Kidney (tissue), 14 donors: ENCODE measurements around the gene GRID1. TPM values are rescaled to one million over a fixed set of nuclear protein-coding genes. Genes with fewer than 3 reads are reported as not detected.

Experiments
- DNase-seq, 5 donors: peaks; one replicate each; pipeline ENCODE4 v3.0.0-alpha.2; 2013 to 2020
- FAIRE-seq: peaks from 2 replicates; lab custom pipeline; 2012; peaks lifted over from hg19 to GRCh38; lab: Jason Lieb, UNC
- H3K27ac ChIP-seq, 2 donors: one replicate each; pipeline ENCODE4 v1.7.0; 2013; ENCODE audit warnings: low read depth in 2 of 2, low read length in 2 of 2, inconsistent platforms in 1 of 2
- H3K27me3 ChIP-seq: one replicate; pipeline ENCODE4 v1.7.1; 2013; ENCODE audit warnings: low read length, inconsistent platforms; ENCODE audit not compliant: control insufficient read depth, insufficient read depth
- H3K36me3 ChIP-seq, 3 donors: one replicate each; pipeline versions ENCODE4 v1.7.0 to v1.7.1; 2013; ENCODE audit warnings: low read length in 3 of 3, control low read depth in 1 of 3, inconsistent platforms in 1 of 3; ENCODE audit not compliant: insufficient read depth in 3 of 3, control insufficient read depth in 2 of 3
- H3K4me1 ChIP-seq, 3 donors: one replicate each; pipeline versions ENCODE4 v1.7.0 to v1.7.1; 2013; ENCODE audit warnings: low read length in 3 of 3, inconsistent platforms in 1 of 3, low read depth in 1 of 3; ENCODE audit not compliant: control insufficient read depth in 2 of 3, insufficient read depth in 2 of 3
- H3K4me3 ChIP-seq, 3 donors: one replicate each; pipeline versions ENCODE4 v1.7.0 to v1.8.1; 2013; ENCODE audit warnings: low read length in 3 of 3, control low read depth in 1 of 3, inconsistent platforms in 1 of 3
- H3K9ac ChIP-seq, 3 donors: one replicate each; pipeline versions ENCODE4 v1.7.0 to v1.7.1; 2013; ENCODE audit warnings: low read length in 3 of 3, control low read depth in 1 of 3, inconsistent platforms in 1 of 3
- H3K9me3 ChIP-seq, 3 donors: one replicate each; pipeline versions ENCODE4 v1.7.0 to v1.7.1; 2013; ENCODE audit warnings: low read length in 3 of 3, control low read depth in 1 of 3, inconsistent platforms in 1 of 3; ENCODE audit not compliant: control insufficient read depth in 2 of 3, insufficient read depth in 1 of 3
- intact Hi-C: fragments of 100-400 bp; cut with DNase I; formaldehyde crosslinking; loops from one replicate; pipeline ENCODE4 v1.11.1; 2022
- polyA plus RNA-seq: library from polyadenylated mRNA; stranded (reverse); fragments of 350-450 nt; fragmentation: Illumina TruSeq; extraction: RNeasy Lipid Tissue Mini Kit (QIAGEN cat#74804); gene quantifications from one replicate; pipeline ENCODE4 v1.2.3, GENCODE V29; 2014; ENCODE audit warnings: low read depth, low replicate concordance; ENCODE audit not compliant: insufficient read depth
- total RNA-seq: library from RNA; stranded (reverse); fragmentation: NEBNext Ultra II Directional; extraction: Animal tissue kit (Norgen Biotek cat#: 25700); gene quantifications from one replicate; pipeline ENCODE4 v1.2.1, GENCODE V29; 2021
- TF ChIP-seq, protein P1 (sequence below): IDR thresholded peaks from 3 replicates; pipeline ENCODE4 v1.5.1; 2012; ENCODE audit warnings: mild to moderate bottlenecking, moderate library complexity, borderline replicate concordance; ENCODE audit not compliant: insufficient read depth; ENCODE audit errors: extremely low read depth
- donor health status: control.
- donor health status: control.
- donor health status: control.
- donor health status: control.
- donor health status: control.
- donor health status: DM: yes; HTN: yes; CAD: no.
- donor health status: Normal renal cell carcinoma (clear cell type).

GRID1 gene
- total and polyA plus RNA-seq, 2 donors from 2014 or later, result 0.37 to 1.4 TPM

DNA sequence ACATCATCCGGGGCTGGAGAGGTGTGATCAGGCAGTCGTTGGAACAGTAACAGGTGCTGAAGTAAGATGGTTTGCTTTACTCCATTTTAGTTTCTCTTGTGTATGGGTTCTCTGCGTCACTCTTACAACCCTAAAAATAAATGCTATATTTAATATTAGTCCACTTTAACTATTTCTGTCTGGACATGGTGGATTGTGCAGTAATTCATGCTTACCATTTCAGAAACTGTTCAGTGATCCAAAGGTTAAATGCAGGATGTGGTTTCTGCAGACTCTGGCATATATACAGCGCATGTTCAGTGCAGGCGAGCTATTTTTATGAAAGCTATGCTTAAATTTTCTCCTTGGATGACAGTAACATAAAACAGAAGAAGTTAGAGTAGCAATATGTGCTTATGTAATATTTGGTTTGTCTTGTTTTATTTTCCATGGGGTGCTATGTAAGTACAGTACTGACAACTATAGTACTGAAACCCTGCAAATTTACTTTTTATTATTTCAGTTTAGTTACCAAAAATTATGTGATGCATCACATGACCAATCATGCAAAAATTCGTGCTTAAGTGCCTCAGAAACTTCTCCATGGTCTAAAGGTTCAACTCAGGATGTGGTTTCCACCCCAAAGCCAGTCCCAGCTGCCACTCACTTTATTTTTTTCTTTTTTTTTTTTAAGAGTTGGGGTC lies 46.6 kb upstream of the GRID1 start:
- DNase-seq, result peak in 1 of 5 donors; percentile 58
- Histone ChIP-seq H3K9ac (no peak overlapping the region), H3K4me3 (no peak overlapping the region), H3K36me3 (no peaks in the 10 kb centered on the region), H3K27me3 (no peaks in the 10 kb centered on the region), H3K27ac (no peak overlapping the region), H3K9me3 (peaks cover 0 to 5% (median 3%) of the 10 kb centered on the region in 3 donors), H3K4me1 (peaks cover 0 to 13% (median 7%) of the 10 kb centered on the region in 3 donors)
- FAIRE-seq, result no peak
- TF ChIP-seq, protein P1, sequence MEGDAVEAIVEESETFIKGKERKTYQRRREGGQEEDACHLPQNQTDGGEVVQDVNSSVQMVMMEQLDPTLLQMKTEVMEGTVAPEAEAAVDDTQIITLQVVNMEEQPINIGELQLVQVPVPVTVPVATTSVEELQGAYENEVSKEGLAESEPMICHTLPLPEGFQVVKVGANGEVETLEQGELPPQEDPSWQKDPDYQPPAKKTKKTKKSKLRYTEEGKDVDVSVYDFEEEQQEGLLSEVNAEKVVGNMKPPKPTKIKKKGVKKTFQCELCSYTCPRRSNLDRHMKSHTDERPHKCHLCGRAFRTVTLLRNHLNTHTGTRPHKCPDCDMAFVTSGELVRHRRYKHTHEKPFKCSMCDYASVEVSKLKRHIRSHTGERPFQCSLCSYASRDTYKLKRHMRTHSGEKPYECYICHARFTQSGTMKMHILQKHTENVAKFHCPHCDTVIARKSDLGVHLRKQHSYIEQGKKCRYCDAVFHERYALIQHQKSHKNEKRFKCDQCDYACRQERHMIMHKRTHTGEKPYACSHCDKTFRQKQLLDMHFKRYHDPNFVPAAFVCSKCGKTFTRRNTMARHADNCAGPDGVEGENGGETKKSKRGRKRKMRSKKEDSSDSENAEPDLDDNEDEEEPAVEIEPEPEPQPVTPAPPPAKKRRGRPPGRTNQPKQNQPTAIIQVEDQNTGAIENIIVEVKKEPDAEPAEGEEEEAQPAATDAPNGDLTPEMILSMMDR, result no peak
- intact Hi-C loops, result no loop called here

GRCh38 chr10:86411852-86412560 lies 45.4 kb upstream of the GRID1 start:
- Histone ChIP-seq H3K27ac (peak overlapping the region in 1 of 2 donors; percentile 23), H3K4me3 (no peak overlapping the region), H3K27me3 (no peaks in the 10 kb centered on the region), H3K9ac (no peak overlapping the region), H3K4me1 (peaks cover 0 to 13% (median 7%) of the 10 kb centered on the region in 3 donors), H3K9me3 (peaks cover 0 to 5% (median 3%) of the 10 kb centered on the region in 3 donors), H3K36me3 (no peaks in the 10 kb centered on the region)
- intact Hi-C loops, result no loop called here
- FAIRE-seq (no peak), DNase-seq (no peak)
- TF ChIP-seq, protein P1, result no peak

DNA sequence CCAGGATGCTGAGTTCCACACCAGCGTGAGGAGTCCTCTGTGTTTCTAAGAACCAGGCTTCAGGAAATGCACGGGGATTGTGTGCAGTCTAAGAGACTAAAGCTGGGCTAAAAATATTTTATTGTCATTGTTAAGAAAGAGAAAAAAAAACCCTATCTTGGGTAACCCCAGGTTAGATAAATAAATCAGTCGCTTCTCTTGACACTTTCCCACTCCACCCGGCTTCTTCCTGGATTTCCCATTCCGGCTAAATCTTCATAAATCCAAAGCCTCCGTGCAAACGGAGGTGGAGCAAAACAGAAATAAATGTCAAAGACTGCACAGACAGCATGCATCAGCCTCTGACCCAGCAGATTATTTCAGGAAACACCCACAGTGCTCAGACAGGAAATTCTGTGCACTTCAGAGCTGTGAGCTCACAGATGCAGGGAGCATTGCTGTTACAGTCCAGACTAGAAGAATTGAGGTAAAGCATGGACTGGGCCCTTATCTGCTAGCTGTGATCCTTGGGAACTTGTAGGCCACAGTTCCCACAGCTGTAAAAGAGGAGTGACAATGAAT lies 44.8 kb upstream of the GRID1 start:
- intact Hi-C loops, result no loop called here
- Histone ChIP-seq H3K27ac (peak overlapping the region; percentile 25 to 48), H3K9me3 (peaks cover 0 to 5% (median 3%) of the 10 kb centered on the region in 3 donors), H3K4me3 (no peak overlapping the region), H3K27me3 (no peaks in the 10 kb centered on the region), H3K4me1 (peaks cover 0 to 13% (median 7%) of the 10 kb centered on the region in 3 donors), H3K36me3 (no peaks in the 10 kb centered on the region), H3K9ac (no peak overlapping the region)
- TF ChIP-seq, protein P1, result no peak
- DNase-seq (peak in 3 of 5 donors; percentile 44 to 81 (median 49)), FAIRE-seq (no peak)
